NCI-H2081 (cell line): ENCODE measurements around the gene DUSP22.
"Not testable (repeated sequence)": the region's sequence is repeated elsewhere in the genome, so short reads cannot be mapped to it uniquely, and the experiment has no call there.

Source experiments
- DNase-seq, 2 experiments: peaks; one replicate each; lab custom pipeline; 2025; lab: John Stamatoyannopoulos, UW

Gene DUSP22

GRCh38 chr6:365835-366234 lies 73.5 kb downstream of the DUSP22 start:
- no peak for DNase-seq

- DNase-seq, result no peak
Observed at GRCh38 chr6:366389-367297, 74.4 kb downstream of the DUSP22 start.

- no peak for DNase-seq
Observed at GRCh38 chr6:367298-367794, 75.1 kb downstream of the DUSP22 start.

GRCh38 chr6:367891-368630 lies 75.8 kb downstream of the DUSP22 start:
- DNase-seq, result no peak

GRCh38 chr6:369559-370431 lies 77.5 kb downstream of the DUSP22 start:
- no peak for DNase-seq

- no peak for DNase-seq
Observed at GRCh38 chr6:370555-370954, 78.3 kb downstream of the DUSP22 start.

GRCh38 chr6:371851-372250 lies 79.6 kb downstream of the DUSP22 start:
- DNase-seq, result not testable (repeated sequence)

- DNase-seq, result no peak
Observed at GRCh38 chr6:372336-372911, 80.1 kb downstream of the DUSP22 start.

- DNase-seq, result no peak
Observed at GRCh38 chr6:373031-373430, 80.7 kb downstream of the DUSP22 start.

GRCh38 chr6:373773-374724 lies 81.8 kb downstream of the DUSP22 start:
- DNase-seq, result no peak

- DNase-seq, result no peak
Observed at GRCh38 chr6:374956-375355, 82.7 kb downstream of the DUSP22 start.

GRCh38 chr6:376827-377640 lies 84.7 kb downstream of the DUSP22 start:
- no peak for DNase-seq

- DNase-seq, result not testable (repeated sequence)
Observed at GRCh38 chr6:377641-378020, 85.3 kb downstream of the DUSP22 start.

- DNase-seq, result no peak
Observed at GRCh38 chr6:378090-378957, 86.0 kb downstream of the DUSP22 start.

GRCh38 chr6:378958-379409 lies 86.7 kb downstream of the DUSP22 start:
- no peak for DNase-seq

- DNase-seq, result no peak
Observed at GRCh38 chr6:379410-380181, 87.3 kb downstream of the DUSP22 start.
